HEK293T (cell line): Measurements from ENCODE around the gene WDHD1.
A peak's percentile ranks its signal among the peaks of the same experiment; 100 is the strongest.

Experiments
- CTCF ChIA-PET: fragments of 350-600 bp; formaldehyde crosslinking; extraction: SDS; loops from one replicate; lab custom pipeline; 2021; ENCODE audit warnings: antibody characterized with exemption, inconsistent platforms; lab: Yijun Ruan, JAX
- POLR2A ChIA-PET: fragments of 350-600 bp; formaldehyde crosslinking; extraction: SDS; loops from one replicate; lab custom pipeline; 2020; ENCODE audit warnings: antibody characterized with exemption, inconsistent platforms; lab: Yijun Ruan, JAX
- DNase-seq: peaks from one replicate; pipeline ENCODE4 v3.0.0; 2012; ENCODE audit warnings: mixed read lengths; ENCODE audit errors: extremely low spot score
- ARNT ChIP-seq: fragments of 450-650 bp; IDR thresholded peaks from 2 replicates; pipeline ENCODE4 v1.6.1; 2017; ENCODE audit warnings: mild to moderate bottlenecking
- BHLHE40 ChIP-seq: fragments of 450-650 bp; IDR thresholded peaks from 2 replicates; pipeline ENCODE4 v1.6.1; 2016; ENCODE audit warnings: mild to moderate bottlenecking, moderate library complexity, borderline replicate concordance
- CTBP1 ChIP-seq: fragments of 450-650 bp; IDR thresholded peaks from 2 replicates; pipeline ENCODE4 v1.6.1; 2016; ENCODE audit warnings: borderline replicate concordance
- ELF4 ChIP-seq: fragments of 450-650 bp; IDR thresholded peaks from 2 replicates; pipeline ENCODE4 v1.6.1; 2017; ENCODE audit warnings: antibody characterized with exemption
- FOXA1 ChIP-seq: fragments of 450-650 bp; IDR thresholded peaks from 2 replicates; pipeline ENCODE4 v1.6.1; 2016; ENCODE audit warnings: mild to moderate bottlenecking
- FOXK2 ChIP-seq: fragments of 450-650 bp; IDR thresholded peaks from 2 replicates; pipeline ENCODE4 v1.6.1; 2016; ENCODE audit warnings: mild to moderate bottlenecking
- FOXM1 ChIP-seq: fragments of 450-650 bp; IDR thresholded peaks from 2 replicates; pipeline ENCODE4 v1.6.1; 2017; ENCODE audit warnings: mild to moderate bottlenecking, borderline replicate concordance
- HDGF ChIP-seq: fragments of 450-650 bp; IDR thresholded peaks from 2 replicates; pipeline ENCODE4 v1.6.1; 2017; ENCODE audit warnings: antibody characterized with exemption, borderline replicate concordance
- L3MBTL2 ChIP-seq: fragments of 450-650 bp; conservative IDR thresholded peaks from 2 replicates; pipeline ENCODE4 v1.6.1; 2016; ENCODE audit warnings: mild to moderate bottlenecking
- LEF1 ChIP-seq: fragments of 450-650 bp; IDR thresholded peaks from 2 replicates; pipeline ENCODE4 v1.6.1; 2017; ENCODE audit warnings: mild to moderate bottlenecking, borderline replicate concordance
- NFRKB ChIP-seq: fragments of 450-650 bp; IDR thresholded peaks from 2 replicates; pipeline ENCODE4 v1.6.1; 2016; ENCODE audit warnings: mild to moderate bottlenecking, moderate library complexity
- PKNOX1 ChIP-seq: fragments of 450-650 bp; IDR thresholded peaks from 2 replicates; pipeline ENCODE4 v1.6.1; 2016
- SP1 ChIP-seq: fragments of 450-650 bp; IDR thresholded peaks from 2 replicates; pipeline ENCODE4 v1.6.1; 2017
- SUZ12 ChIP-seq: fragments of 450-650 bp; IDR thresholded peaks from 2 replicates; pipeline ENCODE4 v1.6.1; 2016; ENCODE audit warnings: mild to moderate bottlenecking
- TARDBP ChIP-seq: fragments of 450-650 bp; IDR thresholded peaks from 2 replicates; pipeline ENCODE4 v1.6.1; 2016
- ZNF384 ChIP-seq: fragments of 450-650 bp; IDR thresholded peaks from 2 replicates; pipeline ENCODE4 v1.6.1; 2016

WDHD1 gene

GRCh38 chr14:55051423-55052268, 24.7 kb upstream of the WDHD1 start, which contains the start of gene MAPK1IP1L:
TSS of gene MAPK1IP1L (plus strand) at chr14:55051647. CDS start at chr14:55061684, 10,037 bp downstream.
- ChIA-PET CTCF (interaction anchor here (0.6 to 1.4 kb wide), 18 partner anchors 8 to 109 kb away, joined by 3 to 9 read pairs (median 4); partner anchors contain the start of genes SOCS4 and WDHD1), POLR2A (interaction anchor here (1.0 to 3.4 kb wide), 34 partner anchors 8 to 486 kb away, joined by 3 to 52 read pairs (median 6); partner anchors contain the start of genes DLGAP5, SOCS4 and WDHD1)
- DNase-seq, result peak; percentile 95
- no peak for TF ChIP-seq L3MBTL2
- TF ChIP-seq SP1, result no peak
- no peak for TF ChIP-seq FOXA1
- TF ChIP-seq BHLHE40, result no peak
- TF ChIP-seq ARNT, result 0 out of 2 replicates have a peak, but pooled peaks have one; percentile 33
- peak; percentile 30; the same call in 1 of the 2 replicates for TF ChIP-seq CTBP1
- no peak for TF ChIP-seq ZNF384
- TF ChIP-seq LEF1, result no peak
- TF ChIP-seq TARDBP, result no peak
- no peak for TF ChIP-seq FOXK2
- peak; percentile 68 for TF ChIP-seq PKNOX1
- TF ChIP-seq FOXM1, result no peak
- peak; percentile 92 for TF ChIP-seq ELF4

DNA sequence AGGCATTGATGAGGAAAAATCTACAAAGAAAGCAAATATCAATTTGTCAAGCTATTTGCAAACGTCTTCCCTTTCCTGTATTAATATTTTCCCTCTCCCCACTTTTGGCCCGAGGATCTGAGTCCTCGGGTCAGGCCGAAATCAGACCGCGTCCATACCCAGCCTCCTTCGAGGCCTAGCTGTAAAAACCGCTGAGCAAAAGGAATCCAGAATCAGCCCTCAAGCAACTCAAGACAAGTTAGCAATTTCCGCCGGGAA, 24.2 kb upstream of the WDHD1 start:
- DNase-seq, result no peak
- CTCF ChIA-PET, result interaction anchor here (0.6 to 1.4 kb wide), 17 partner anchors 9 to 110 kb away, joined by 3 to 9 read pairs (median 4); partner anchors contain the start of genes SOCS4 and WDHD1
- POLR2A ChIA-PET, result interaction anchor here (1.0 to 3.4 kb wide), 34 partner anchors 8 to 485 kb away, joined by 3 to 52 read pairs (median 6); partner anchors contain the start of genes DLGAP5, SOCS4 and WDHD1
- TF ChIP-seq FOXM1 (no peak), ARNT (no peak), LEF1 (no peak), L3MBTL2 (no peak; the same call in none of the 2 replicates), ELF4 (no peak), CTBP1 (no peak), NFRKB (no peak; the same call in 1 of the 2 replicates), FOXK2 (no peak), SUZ12 (no peak), BHLHE40 (no peak)

- POLR2A ChIA-PET, result interaction anchor here (1.7 kb wide), 1 partner anchor 23 kb away, joined by 7 read pairs; the partner anchor contains the start of genes SOCS4 and WDHD1
- CTCF ChIA-PET, result no interaction called here
- no peak for TF ChIP-seq TARDBP
- no peak for TF ChIP-seq LEF1
- no peak for TF ChIP-seq HDGF
- TF ChIP-seq ZNF384, result no peak
- no peak for TF ChIP-seq NFRKB
- TF ChIP-seq L3MBTL2, result no peak
- no peak for TF ChIP-seq FOXA1
- TF ChIP-seq FOXM1, result no peak
- TF ChIP-seq SUZ12, result no peak
- no peak for TF ChIP-seq SP1
- TF ChIP-seq FOXK2, result no peak
- TF ChIP-seq PKNOX1, result no peak
- no peak for TF ChIP-seq BHLHE40
- no peak for TF ChIP-seq CTBP1
- TF ChIP-seq ARNT, result no peak
- no peak for TF ChIP-seq ELF4
- no peak for DNase-seq
These were observed 22.1 kb upstream of the WDHD1 start for GRCh38 chr14:55048900-55049436.

GRCh38 chr14:55047301-55048053, 20.6 kb upstream of the WDHD1 start:
- POLR2A ChIA-PET, result interaction anchor here (1.3 to 3.1 kb wide), 2 partner anchors 14 to 20 kb away, joined by 4 to 12 read pairs; partner anchors contain the start of genes SOCS4 and WDHD1
- TF ChIP-seq BHLHE40 (no peak), FOXK2 (no peak), L3MBTL2 (no peak), LEF1 (no peak), FOXA1 (no peak), SP1 (no peak), ARNT (no peak), ELF4 (no peak), CTBP1 (no peak), PKNOX1 (no peak), NFRKB (no peak), FOXM1 (no peak), HDGF (no peak), ZNF384 (no peak), TARDBP (no peak), SUZ12 (no peak)
- CTCF ChIA-PET, result interaction anchor here (0.6 kb wide), 1 partner anchor 79 kb away, joined by 3 read pairs; no protein-coding TSS in a partner anchor
- no peak for DNase-seq
